Duodenal mucosa (tissue), 2 donors: ENCODE measurements around the gene C2orf92.

Source experiments
- H3K27ac ChIP-seq: one replicate; pipeline ENCODE4 v1.7.0; 2013; ENCODE audit warnings: low read depth, low read length
- H3K27me3 ChIP-seq, 2 donors: one replicate each; pipeline ENCODE4 v1.7.0; 2013; ENCODE audit warnings: low read length in 2 of 2, control low read depth in 1 of 2; ENCODE audit not compliant: insufficient read depth in 2 of 2, control insufficient read depth in 1 of 2
- H3K36me3 ChIP-seq, 2 donors: one replicate each; pipeline ENCODE4 v1.7.0; 2013; ENCODE audit warnings: low read length in 2 of 2, control low read depth in 1 of 2; ENCODE audit not compliant: insufficient read depth in 2 of 2, control insufficient read depth in 1 of 2
- H3K4me1 ChIP-seq, 2 donors: one replicate each; pipeline ENCODE4 v1.7.0; 2013; ENCODE audit warnings: low read length in 2 of 2, control low read depth in 1 of 2; ENCODE audit not compliant: insufficient read depth in 2 of 2, control insufficient read depth in 1 of 2
- H3K4me3 ChIP-seq, 2 donors: one replicate each; pipeline ENCODE4 v1.7.0; 2013; ENCODE audit warnings: low read length in 2 of 2, low read depth in 1 of 2
- H3K9ac ChIP-seq, 2 donors: one replicate each; pipeline ENCODE4 v1.7.0; 2013; ENCODE audit warnings: low read length in 2 of 2, low read depth in 1 of 2
- H3K9me3 ChIP-seq, 2 donors: one replicate each; pipeline ENCODE4 v1.7.0; 2013; ENCODE audit warnings: low read length in 2 of 2, control low read depth in 1 of 2; ENCODE audit not compliant: control insufficient read depth in 1 of 2

Gene C2orf92

GRCh38 chr2:97736608-97737330 lies 67.3 kb downstream of the C2orf92 start:
- H3K4me3 ChIP-seq = no peak overlapping the region
- H3K27ac ChIP-seq = no peak overlapping the region
- H3K36me3 ChIP-seq = no peaks in the 10 kb centered on the region

GRCh38 chr2:97737421-97738178 lies 68.1 kb downstream of the C2orf92 start:
- H3K9me3 ChIP-seq = no peaks in the 10 kb centered on the region
- H3K27ac ChIP-seq = no peak overlapping the region
- no peaks in the 10 kb centered on the region for H3K36me3 ChIP-seq

More at GRCh38 chr2:97736608-97737330, 67.3 kb downstream of the C2orf92 start:
- no peaks in the 10 kb centered on the region for H3K27me3 ChIP-seq
- H3K9me3 ChIP-seq = no peaks in the 10 kb centered on the region
- H3K9ac ChIP-seq = no peak overlapping the region
- H3K4me1 ChIP-seq = no peaks in the 10 kb centered on the region

GRCh38 chr2:97738179-97739019 lies 68.9 kb downstream of the C2orf92 start:
- Histone ChIP-seq H3K4me3 (no peak overlapping the region), H3K36me3 (no peaks in the 10 kb centered on the region), H3K9ac (no peak overlapping the region), H3K27me3 (no peaks in the 10 kb centered on the region), H3K27ac (no peak overlapping the region), H3K4me1 (no peaks in the 10 kb centered on the region), H3K9me3 (no peaks in the 10 kb centered on the region)

More at GRCh38 chr2:97737421-97738178, 68.1 kb downstream of the C2orf92 start:
- H3K27me3 ChIP-seq = no peaks in the 10 kb centered on the region
- H3K4me3 ChIP-seq = no peak overlapping the region
- H3K9ac ChIP-seq = no peak overlapping the region
- no peaks in the 10 kb centered on the region for H3K4me1 ChIP-seq

- no peak overlapping the region for H3K4me3 ChIP-seq
- no peak overlapping the region for H3K9ac ChIP-seq
- no peaks in the 10 kb centered on the region for H3K27me3 ChIP-seq
- H3K27ac ChIP-seq = no peak overlapping the region
- H3K9me3 ChIP-seq = no peaks in the 10 kb centered on the region
- peaks cover 0 to 6% of the 10 kb centered on the region in 2 donors for H3K36me3 ChIP-seq
- H3K4me1 ChIP-seq = no peaks in the 10 kb centered on the region
These were observed 69.7 kb downstream of the C2orf92 start for GRCh38 chr2:97739020-97739892.

GRCh38 chr2:97739893-97740245 lies 70.4 kb downstream of the C2orf92 start:
- Histone ChIP-seq H3K9me3 (no peaks in the 10 kb centered on the region), H3K4me1 (no peaks in the 10 kb centered on the region), H3K9ac (no peak overlapping the region), H3K36me3 (peaks cover 0 to 6% of the 10 kb centered on the region in 2 donors), H3K27me3 (no peaks in the 10 kb centered on the region), H3K4me3 (no peak overlapping the region), H3K27ac (no peak overlapping the region)

GRCh38 chr2:97740590-97741182 lies 71.2 kb downstream of the C2orf92 start:
- Histone ChIP-seq H3K4me3 (no peak overlapping the region), H3K36me3 (peaks cover 0 to 6% of the 10 kb centered on the region in 2 donors), H3K9ac (no peak overlapping the region), H3K9me3 (no peaks in the 10 kb centered on the region), H3K27ac (no peak overlapping the region), H3K4me1 (no peaks in the 10 kb centered on the region), H3K27me3 (no peaks in the 10 kb centered on the region)

- Histone ChIP-seq H3K4me1 (no peaks in the 10 kb centered on the region), H3K9ac (no peak overlapping the region), H3K27me3 (no peaks in the 10 kb centered on the region), H3K27ac (no peak overlapping the region), H3K9me3 (no peaks in the 10 kb centered on the region), H3K4me3 (no peak overlapping the region), H3K36me3 (peaks cover 0 to 6% of the 10 kb centered on the region in 2 donors)
These were observed 71.7 kb downstream of the C2orf92 start for GRCh38 chr2:97741251-97741650.

- Histone ChIP-seq H3K4me1 (no peaks in the 10 kb centered on the region), H3K9ac (no peak overlapping the region), H3K27ac (no peak overlapping the region), H3K9me3 (no peaks in the 10 kb centered on the region), H3K27me3 (no peaks in the 10 kb centered on the region), H3K36me3 (peaks cover 0 to 6% of the 10 kb centered on the region in 2 donors), H3K4me3 (no peak overlapping the region)
These were observed 72.2 kb downstream of the C2orf92 start for GRCh38 chr2:97741686-97742085.

- Histone ChIP-seq H3K4me1 (no peaks in the 10 kb centered on the region), H3K27me3 (no peaks in the 10 kb centered on the region), H3K9me3 (no peaks in the 10 kb centered on the region), H3K36me3 (peaks cover 0 to 6% of the 10 kb centered on the region in 2 donors), H3K4me3 (no peak overlapping the region), H3K27ac (no peak overlapping the region), H3K9ac (no peak overlapping the region)
These were observed 72.9 kb downstream of the C2orf92 start for GRCh38 chr2:97742381-97742847.
